ENCODE results near the gene HLA-A.

DNA sequence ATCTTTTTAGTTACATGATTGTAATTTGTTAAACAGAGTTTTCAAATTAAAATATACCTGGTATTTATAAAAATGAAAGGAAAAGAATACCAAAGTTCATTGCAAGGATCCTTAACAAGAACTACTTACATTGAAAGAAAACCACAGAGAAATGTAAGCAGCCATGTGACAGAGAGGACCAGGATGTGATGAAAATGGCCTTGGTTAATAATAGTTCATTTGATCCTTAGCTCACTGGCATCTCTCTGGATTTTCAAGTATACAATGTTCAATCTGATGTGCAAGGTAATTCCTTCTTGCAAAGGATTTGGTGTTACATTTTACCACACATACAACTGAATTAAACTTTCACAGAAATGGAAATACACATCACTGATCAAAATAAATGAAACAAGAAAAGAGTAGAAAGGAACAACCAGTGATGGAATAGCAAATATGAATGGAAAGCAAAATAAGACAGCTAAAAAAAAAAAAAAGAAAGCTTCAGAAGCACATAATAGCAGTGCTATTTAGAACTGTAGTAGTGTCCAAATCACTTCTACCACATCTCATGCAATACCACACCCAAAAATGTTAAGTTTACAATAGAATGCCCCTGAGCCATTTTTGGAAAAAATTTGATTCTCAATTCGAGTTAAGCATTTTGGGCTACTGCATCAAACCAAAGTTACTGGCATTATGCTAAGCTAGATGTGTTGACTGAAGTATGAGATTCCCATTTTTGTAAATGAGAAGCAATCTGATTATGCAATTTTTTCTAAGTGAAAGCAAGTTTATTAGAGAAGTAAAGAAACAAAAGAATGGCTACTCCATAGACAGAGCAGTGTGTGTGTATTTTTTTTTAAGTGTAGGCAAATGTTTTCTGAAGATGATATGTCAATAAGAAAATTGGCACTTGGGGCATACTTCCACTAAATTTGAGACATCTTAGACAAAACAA is 22.6 kb upstream of the HLA-A start:
- TF ChIP-seq, protein P1, sequence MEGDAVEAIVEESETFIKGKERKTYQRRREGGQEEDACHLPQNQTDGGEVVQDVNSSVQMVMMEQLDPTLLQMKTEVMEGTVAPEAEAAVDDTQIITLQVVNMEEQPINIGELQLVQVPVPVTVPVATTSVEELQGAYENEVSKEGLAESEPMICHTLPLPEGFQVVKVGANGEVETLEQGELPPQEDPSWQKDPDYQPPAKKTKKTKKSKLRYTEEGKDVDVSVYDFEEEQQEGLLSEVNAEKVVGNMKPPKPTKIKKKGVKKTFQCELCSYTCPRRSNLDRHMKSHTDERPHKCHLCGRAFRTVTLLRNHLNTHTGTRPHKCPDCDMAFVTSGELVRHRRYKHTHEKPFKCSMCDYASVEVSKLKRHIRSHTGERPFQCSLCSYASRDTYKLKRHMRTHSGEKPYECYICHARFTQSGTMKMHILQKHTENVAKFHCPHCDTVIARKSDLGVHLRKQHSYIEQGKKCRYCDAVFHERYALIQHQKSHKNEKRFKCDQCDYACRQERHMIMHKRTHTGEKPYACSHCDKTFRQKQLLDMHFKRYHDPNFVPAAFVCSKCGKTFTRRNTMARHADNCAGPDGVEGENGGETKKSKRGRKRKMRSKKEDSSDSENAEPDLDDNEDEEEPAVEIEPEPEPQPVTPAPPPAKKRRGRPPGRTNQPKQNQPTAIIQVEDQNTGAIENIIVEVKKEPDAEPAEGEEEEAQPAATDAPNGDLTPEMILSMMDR (IDR thresholded peaks at IDR 0.05) = no peak
- no peak for TF ChIP-seq ZFX (IDR thresholded peaks at IDR 0.05; ENCODE audit: borderline replicate concordance)

Measured in 22Rv1 (cell line).